Activated CD8-positive, alpha-beta T cell treated with anti-CD3 and anti-CD28 coated beads for 36 hours (primary cell): ENCODE results near the gene SPATA9. TPM values are rescaled to one million over a fixed set of nuclear protein-coding genes. Genes with fewer than 3 reads are reported as not detected.
"Not testable (repeated sequence)": the region's sequence is repeated elsewhere in the genome, so short reads cannot be mapped to it uniquely, and the experiment has no call there.

Experiments
- ATAC-seq: fragments of 200-7000 bp; cut with Tn5 transposase; one replicate; pipeline ENCODE4 v1.10.0; 2021; ENCODE audit warnings: mild to moderate bottlenecking, moderate library complexity
- CTCF ChIA-PET: fragments of 350-600 bp; sonication (Branson Sonifier 250); formaldehyde crosslinking; loops from one replicate; lab custom pipeline; 2021; ENCODE audit warnings: antibody characterized with exemption; lab: Charles Lee
- POLR2A ChIA-PET: fragments of 350-600 bp; sonication (Branson Sonifier 250); formaldehyde crosslinking; loops from one replicate; lab custom pipeline; 2021; ENCODE audit warnings: antibody characterized with exemption; lab: Charles Lee
- DNase-seq: peaks from one replicate; pipeline ENCODE4 v3.0.0-alpha.2; 2020
- H3K27ac Mint-ChIP-seq: one replicate; pipeline ENCODE4 v1.8.0; 2021; ENCODE audit warnings: mild to moderate bottlenecking, mixed read lengths
- H3K27me3 Mint-ChIP-seq: one replicate; pipeline ENCODE4 v1.8.0; 2021; ENCODE audit warnings: mixed read lengths
- H3K36me3 Mint-ChIP-seq: one replicate; pipeline ENCODE4 v1.8.0; 2021; ENCODE audit warnings: low read depth, mixed read lengths
- H3K4me1 Mint-ChIP-seq: one replicate; pipeline ENCODE4 v1.8.0; 2021; ENCODE audit warnings: low read depth, mixed read lengths
- H3K4me3 Mint-ChIP-seq: one replicate; pipeline ENCODE4 v1.8.0; 2021; ENCODE audit warnings: mild to moderate bottlenecking, moderate library complexity, mixed read lengths
- H3K9me3 Mint-ChIP-seq: one replicate; pipeline ENCODE4 v1.8.0; 2021; ENCODE audit warnings: mixed read lengths
- intact Hi-C: fragments of 100-400 bp; cut with micrococcal nuclease; formaldehyde crosslinking; loops from one replicate; pipeline ENCODE4 v1.10.0; 2022
- total RNA-seq, 2 experiments: library from RNA; stranded (reverse); gene quantifications; one replicate each; pipeline ENCODE4 v1.2.3, GENCODE V29; 2021
- TF ChIP-seq, protein P1 (sequence below): fragments of 200-600 bp; IDR thresholded peaks from one replicate; pipeline ENCODE4 v1.8.0; 2022; ENCODE audit warnings: antibody characterized with exemption, mild to moderate bottlenecking

SPATA9 gene
- total RNA-seq, 2 experiments from 2014 or later: not detected

DNA sequence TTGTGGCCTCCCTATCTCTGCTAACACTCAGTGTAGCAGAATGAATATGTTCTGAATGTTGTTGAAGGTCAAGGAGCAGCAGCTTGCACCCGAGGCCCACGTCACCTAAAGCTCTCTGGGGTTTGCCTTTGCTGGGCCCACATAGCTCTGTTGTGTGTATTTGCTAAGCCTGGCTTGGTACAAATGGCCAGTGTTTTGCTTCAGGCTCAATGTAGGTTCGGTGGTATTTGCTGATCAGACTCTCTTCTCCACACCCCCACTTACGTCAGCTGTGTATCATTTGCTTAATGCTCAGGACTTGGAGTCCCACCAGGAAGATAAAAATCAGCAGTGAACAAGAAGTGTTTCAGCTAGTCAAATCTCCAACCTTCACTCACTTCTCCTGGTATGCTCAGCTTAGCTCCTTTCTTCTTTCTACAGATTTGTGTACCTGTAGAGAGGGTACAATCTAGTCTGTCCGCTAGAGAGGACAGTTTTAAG lies 41.0 kb downstream of the SPATA9 start:
- ATAC-seq (no peak), DNase-seq (no peak)
- POLR2A ChIA-PET: interaction anchor here (1.1 kb wide), 1 partner anchor 10 kb away, joined by 3 read pairs; no protein-coding TSS in a partner anchor
- Mint-ChIP-seq H3K27ac (no peak overlapping the region), H3K4me1 (peaks cover 21% of the 10 kb centered on the region), H3K9me3 (no peaks in the 10 kb centered on the region), H3K27me3 (peaks cover 7% of the 10 kb centered on the region), H3K4me3 (no peak overlapping the region), H3K36me3 (no peaks in the 10 kb centered on the region)
- CTCF ChIA-PET: interaction anchor here (1.0 to 9.2 kb wide), 4 partner anchors 10 to 142 kb away, joined by 3 to 88 read pairs (median 19); no protein-coding TSS in a partner anchor
- TF ChIP-seq, protein P1, sequence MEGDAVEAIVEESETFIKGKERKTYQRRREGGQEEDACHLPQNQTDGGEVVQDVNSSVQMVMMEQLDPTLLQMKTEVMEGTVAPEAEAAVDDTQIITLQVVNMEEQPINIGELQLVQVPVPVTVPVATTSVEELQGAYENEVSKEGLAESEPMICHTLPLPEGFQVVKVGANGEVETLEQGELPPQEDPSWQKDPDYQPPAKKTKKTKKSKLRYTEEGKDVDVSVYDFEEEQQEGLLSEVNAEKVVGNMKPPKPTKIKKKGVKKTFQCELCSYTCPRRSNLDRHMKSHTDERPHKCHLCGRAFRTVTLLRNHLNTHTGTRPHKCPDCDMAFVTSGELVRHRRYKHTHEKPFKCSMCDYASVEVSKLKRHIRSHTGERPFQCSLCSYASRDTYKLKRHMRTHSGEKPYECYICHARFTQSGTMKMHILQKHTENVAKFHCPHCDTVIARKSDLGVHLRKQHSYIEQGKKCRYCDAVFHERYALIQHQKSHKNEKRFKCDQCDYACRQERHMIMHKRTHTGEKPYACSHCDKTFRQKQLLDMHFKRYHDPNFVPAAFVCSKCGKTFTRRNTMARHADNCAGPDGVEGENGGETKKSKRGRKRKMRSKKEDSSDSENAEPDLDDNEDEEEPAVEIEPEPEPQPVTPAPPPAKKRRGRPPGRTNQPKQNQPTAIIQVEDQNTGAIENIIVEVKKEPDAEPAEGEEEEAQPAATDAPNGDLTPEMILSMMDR: no peak
- intact Hi-C loops: loop anchor here (5.0 kb wide), 1 partner anchor 201 kb away; no protein-coding TSS in a partner anchor

DNA sequence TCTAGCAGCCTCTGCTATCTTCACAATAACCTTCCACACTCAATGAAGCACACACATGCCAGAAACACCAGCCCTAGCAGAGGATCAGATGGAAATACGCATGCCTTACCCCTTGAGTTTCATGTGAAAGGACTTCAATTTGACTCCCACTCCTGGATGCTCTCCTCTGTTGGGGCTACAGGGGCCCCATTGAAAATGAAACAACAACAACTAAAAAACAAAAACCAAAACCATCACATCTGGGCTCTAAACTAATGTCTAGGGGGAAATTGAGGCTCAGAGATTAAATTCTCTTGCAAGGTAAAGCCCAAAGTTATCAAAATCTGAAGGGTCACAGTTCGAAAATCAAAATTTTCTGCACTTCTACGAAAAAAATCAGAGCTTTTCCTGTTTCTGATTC lies 44.2 kb downstream of the SPATA9 start:
- DNase-seq (no peak), ATAC-seq (no peak)
- Mint-ChIP-seq H3K4me3 (no peak overlapping the region), H3K36me3 (no peaks in the 10 kb centered on the region), H3K4me1 (peaks cover 3% of the 10 kb centered on the region), H3K27me3 (peaks cover 10% of the 10 kb centered on the region), H3K9me3 (no peaks in the 10 kb centered on the region), H3K27ac (no peak overlapping the region)
- ChIA-PET CTCF (interaction anchor here (1.4 kb wide), 1 partner anchor 26 kb away, joined by 4 read pairs; no protein-coding TSS in a partner anchor), POLR2A (no interaction called here)
- TF ChIP-seq, protein P1: no peak
- intact Hi-C loops: no loop called here

DNA sequence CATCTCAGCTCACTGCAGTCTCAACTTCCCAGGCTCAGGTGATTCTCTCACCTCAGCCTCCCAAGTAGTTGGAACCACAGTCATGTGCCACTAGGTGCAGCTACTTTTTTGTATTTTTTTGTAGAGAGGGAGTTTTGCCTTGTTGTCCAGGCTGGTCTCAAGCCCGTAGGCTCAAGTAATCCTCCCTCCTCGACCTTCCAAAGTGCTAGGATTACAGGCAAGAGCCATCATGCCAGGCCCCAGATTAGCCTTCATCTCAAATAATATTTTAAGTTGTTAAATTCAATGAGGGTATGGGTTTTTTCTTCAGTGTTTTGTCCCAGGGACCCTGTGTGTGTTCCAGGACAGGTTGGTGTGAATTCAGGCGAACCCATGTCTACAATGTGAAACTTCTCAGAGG lies 48.7 kb downstream of the SPATA9 start:
- ChIA-PET CTCF (interaction anchor here (1.3 to 2.8 kb wide), 2 partner anchors 10 to 12 kb away, joined by 3 to 15 read pairs; no protein-coding TSS in a partner anchor), POLR2A (interaction anchor here (1.2 kb wide), 1 partner anchor 12 kb away, joined by 4 read pairs; no protein-coding TSS in a partner anchor)
- Mint-ChIP-seq H3K27me3 (peaks cover 7% of the 10 kb centered on the region), H3K4me1 (peaks cover 21% of the 10 kb centered on the region), H3K36me3 (peaks cover 5% of the 10 kb centered on the region), H3K27ac (no peak overlapping the region), H3K9me3 (peaks cover 5% of the 10 kb centered on the region), H3K4me3 (no peak overlapping the region)
- TF ChIP-seq, protein P1: no peak
- no peak for ATAC-seq
- DNase-seq: no peak
- intact Hi-C loops: no loop called here

DNA sequence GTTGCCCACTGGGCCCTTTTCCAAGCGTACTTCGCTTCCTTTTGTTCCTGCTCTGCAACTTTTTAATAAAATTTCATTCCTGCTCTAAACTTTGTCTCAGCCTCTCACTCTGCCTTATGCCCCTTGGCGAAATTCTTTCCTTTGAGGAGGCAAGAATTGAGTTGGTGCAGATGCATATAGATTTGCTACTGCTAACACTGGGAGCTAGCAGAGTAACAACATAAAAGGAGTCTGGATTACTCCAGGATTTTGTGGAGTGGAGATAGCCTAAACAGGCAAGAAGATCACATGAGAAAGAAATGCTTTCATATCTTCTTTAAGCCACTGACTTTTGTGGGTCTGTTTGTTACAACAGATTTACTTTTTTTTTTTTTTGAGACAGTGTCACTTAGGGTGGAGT lies 49.1 kb downstream of the SPATA9 start:
- Mint-ChIP-seq H3K4me1 (peaks cover 21% of the 10 kb centered on the region), H3K4me3 (no peak overlapping the region), H3K27ac (no peak overlapping the region), H3K27me3 (peaks cover 6% of the 10 kb centered on the region), H3K9me3 (peaks cover 5% of the 10 kb centered on the region), H3K36me3 (peaks cover 5% of the 10 kb centered on the region)
- ATAC-seq (no peak), DNase-seq (no peak)
- ChIA-PET POLR2A (no interaction called here), CTCF (interaction anchor here (2.8 kb wide), 1 partner anchor 10 kb away, joined by 15 read pairs; no protein-coding TSS in a partner anchor)
- intact Hi-C loops: no loop called here
- TF ChIP-seq, protein P1: no peak

DNA sequence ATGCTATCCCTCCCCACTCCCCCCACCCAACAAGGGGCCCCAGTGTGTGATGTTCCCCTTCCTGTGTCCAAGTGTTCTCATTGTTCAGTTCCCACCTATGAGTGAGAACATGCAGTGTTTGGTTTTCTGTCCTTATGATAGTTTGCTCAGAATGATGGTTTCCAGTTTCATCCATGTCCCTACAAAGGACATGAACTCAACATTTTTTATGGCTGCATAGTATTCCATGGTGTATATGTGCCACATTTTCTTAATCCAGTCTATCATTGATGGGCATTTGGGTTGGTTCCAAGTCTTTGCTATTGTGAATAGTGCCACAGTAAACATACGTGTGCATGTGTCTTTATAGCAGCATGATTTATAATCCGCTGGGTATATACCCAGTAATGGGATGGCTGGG lies 49.8 kb downstream of the SPATA9 start:
- ChIA-PET CTCF (interaction anchor here (1.4 to 2.7 kb wide), 3 partner anchors 8 to 14 kb away, joined by 4 to 14 read pairs (median 10); partner anchors contain the start of gene RFESD), POLR2A (interaction anchor here (0.6 to 2.7 kb wide), 4 partner anchors 11 to 237 kb away, joined by 3 to 23 read pairs (median 6); partner anchors contain the start of gene RFESD)
- H3K27ac Mint-ChIP-seq, H3K36me3 Mint-ChIP-seq, intact Hi-C loops, H3K9me3 Mint-ChIP-seq, H3K4me3 Mint-ChIP-seq, ATAC-seq, DNase-seq, H3K27me3 Mint-ChIP-seq: not testable (repeated sequence)
- peaks cover 18% of the 10 kb centered on the region for H3K4me1 Mint-ChIP-seq
